ENCODE results near the gene ASH1L.

ASH1L gene

GRCh38 chr1:155471026-155471425 lies 91.6 kb downstream of the ASH1L start:
- no peak for TF ChIP-seq RARB (CRISPR knock-in tag; IDR thresholded peaks at IDR 0.05)
- TF ChIP-seq, protein P1, sequence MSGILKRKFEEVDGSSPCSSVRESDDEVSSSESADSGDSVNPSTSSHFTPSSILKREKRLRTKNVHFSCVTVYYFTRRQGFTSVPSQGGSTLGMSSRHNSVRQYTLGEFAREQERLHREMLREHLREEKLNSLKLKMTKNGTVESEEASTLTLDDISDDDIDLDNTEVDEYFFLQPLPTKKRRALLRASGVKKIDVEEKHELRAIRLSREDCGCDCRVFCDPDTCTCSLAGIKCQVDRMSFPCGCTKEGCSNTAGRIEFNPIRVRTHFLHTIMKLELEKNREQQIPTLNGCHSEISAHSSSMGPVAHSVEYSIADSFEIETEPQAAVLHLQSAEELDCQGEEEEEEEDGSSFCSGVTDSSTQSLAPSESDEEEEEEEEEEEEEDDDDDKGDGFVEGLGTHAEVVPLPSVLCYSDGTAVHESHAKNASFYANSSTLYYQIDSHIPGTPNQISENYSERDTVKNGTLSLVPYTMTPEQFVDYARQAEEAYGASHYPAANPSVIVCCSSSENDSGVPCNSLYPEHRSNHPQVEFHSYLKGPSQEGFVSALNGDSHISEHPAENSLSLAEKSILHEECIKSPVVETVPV (CRISPR knock-in tag; IDR thresholded peaks at IDR 0.05) = no peak
- TF ChIP-seq TOX (CRISPR knock-in tag; IDR thresholded peaks at IDR 0.05; ENCODE audit: borderline replicate concordance) = no peak
- no peak for TF ChIP-seq ZNF8 (CRISPR knock-in tag; IDR thresholded peaks at IDR 0.05)
- TF ChIP-seq PATZ1 (CRISPR knock-in tag; IDR thresholded peaks at IDR 0.05; ENCODE audit: borderline replicate concordance) = no peak
- TF ChIP-seq ZNF70 (CRISPR knock-in tag; IDR thresholded peaks at IDR 0.05) = no peak
- no peak for TF ChIP-seq OSR1 (CRISPR knock-in tag; IDR thresholded peaks at IDR 0.05)
- TF ChIP-seq TCF4 (CRISPR knock-in tag; IDR thresholded peaks at IDR 0.05; ENCODE audit: borderline replicate concordance) = no peak
- TF ChIP-seq ZFP3 (CRISPR knock-in tag; IDR thresholded peaks at IDR 0.05) = no peak
- TF ChIP-seq BACH2 (CRISPR knock-in tag; IDR thresholded peaks at IDR 0.05; ENCODE audit: borderline replicate concordance) = no peak
- TF ChIP-seq CREB5 (CRISPR knock-in tag; IDR thresholded peaks at IDR 0.05; ENCODE audit: low read depth) = no peak
- TF ChIP-seq, protein P2, sequence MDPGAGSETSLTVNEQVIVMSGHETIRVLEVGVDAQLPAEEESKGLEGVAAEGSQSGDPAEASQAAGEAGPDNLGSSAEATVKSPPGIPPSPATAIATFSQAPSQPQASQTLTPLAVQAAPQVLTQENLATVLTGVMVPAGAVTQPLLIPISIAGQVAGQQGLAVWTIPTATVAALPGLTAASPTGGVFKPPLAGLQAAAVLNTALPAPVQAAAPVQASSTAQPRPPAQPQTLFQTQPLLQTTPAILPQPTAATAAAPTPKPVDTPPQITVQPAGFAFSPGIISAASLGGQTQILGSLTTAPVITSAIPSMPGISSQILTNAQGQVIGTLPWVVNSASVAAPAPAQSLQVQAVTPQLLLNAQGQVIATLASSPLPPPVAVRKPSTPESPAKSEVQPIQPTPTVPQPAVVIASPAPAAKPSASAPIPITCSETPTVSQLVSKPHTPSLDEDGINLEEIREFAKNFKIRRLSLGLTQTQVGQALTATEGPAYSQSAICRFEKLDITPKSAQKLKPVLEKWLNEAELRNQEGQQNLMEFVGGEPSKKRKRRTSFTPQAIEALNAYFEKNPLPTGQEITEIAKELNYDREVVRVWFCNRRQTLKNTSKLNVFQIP (CRISPR knock-in tag; IDR thresholded peaks at IDR 0.05; ENCODE audit: borderline replicate concordance, low read depth) = no peak
- TF ChIP-seq PPARA (CRISPR knock-in tag; IDR thresholded peaks at IDR 0.05; ENCODE audit: borderline replicate concordance) = no peak
- TF ChIP-seq, protein P3, sequence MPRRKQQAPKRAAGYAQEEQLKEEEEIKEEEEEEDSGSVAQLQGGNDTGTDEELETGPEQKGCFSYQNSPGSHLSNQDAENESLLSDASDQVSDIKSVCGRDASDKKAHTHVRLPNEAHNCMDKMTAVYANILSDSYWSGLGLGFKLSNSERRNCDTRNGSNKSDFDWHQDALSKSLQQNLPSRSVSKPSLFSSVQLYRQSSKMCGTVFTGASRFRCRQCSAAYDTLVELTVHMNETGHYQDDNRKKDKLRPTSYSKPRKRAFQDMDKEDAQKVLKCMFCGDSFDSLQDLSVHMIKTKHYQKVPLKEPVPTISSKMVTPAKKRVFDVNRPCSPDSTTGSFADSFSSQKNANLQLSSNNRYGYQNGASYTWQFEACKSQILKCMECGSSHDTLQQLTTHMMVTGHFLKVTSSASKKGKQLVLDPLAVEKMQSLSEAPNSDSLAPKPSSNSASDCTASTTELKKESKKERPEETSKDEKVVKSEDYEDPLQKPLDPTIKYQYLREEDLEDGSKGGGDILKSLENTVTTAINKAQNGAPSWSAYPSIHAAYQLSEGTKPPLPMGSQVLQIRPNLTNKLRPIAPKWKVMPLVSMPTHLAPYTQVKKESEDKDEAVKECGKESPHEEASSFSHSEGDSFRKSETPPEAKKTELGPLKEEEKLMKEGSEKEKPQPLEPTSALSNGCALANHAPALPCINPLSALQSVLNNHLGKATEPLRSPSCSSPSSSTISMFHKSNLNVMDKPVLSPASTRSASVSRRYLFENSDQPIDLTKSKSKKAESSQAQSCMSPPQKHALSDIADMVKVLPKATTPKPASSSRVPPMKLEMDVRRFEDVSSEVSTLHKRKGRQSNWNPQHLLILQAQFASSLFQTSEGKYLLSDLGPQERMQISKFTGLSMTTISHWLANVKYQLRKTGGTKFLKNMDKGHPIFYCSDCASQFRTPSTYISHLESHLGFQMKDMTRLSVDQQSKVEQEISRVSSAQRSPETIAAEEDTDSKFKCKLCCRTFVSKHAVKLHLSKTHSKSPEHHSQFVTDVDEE (CRISPR knock-in tag; IDR thresholded peaks at IDR 0.05) = no peak
- TF ChIP-seq ZC3H10 (CRISPR knock-in tag; IDR thresholded peaks at IDR 0.05) = no peak
- TF ChIP-seq ISL1 (CRISPR knock-in tag; IDR thresholded peaks at IDR 0.05) = no peak
- no peak for TF ChIP-seq ZNF565 (CRISPR knock-in tag; conservative IDR thresholded peaks at IDR 0.05; ENCODE audit: low read depth)
- TF ChIP-seq SNAI2 (CRISPR knock-in tag; IDR thresholded peaks at IDR 0.05) = no peak
- no peak for TF ChIP-seq CSDC2 (CRISPR knock-in tag; IDR thresholded peaks at IDR 0.05)
- ATAC-seq = no peak

GRCh38 chr1:155466996-155467395 lies 95.6 kb downstream of the ASH1L start:
- ATAC-seq = peak; percentile 75
- TF ChIP-seq ZC3H10 (CRISPR knock-in tag; IDR thresholded peaks at IDR 0.05) = peak; percentile 61; the same call in 1 of the 2 replicates
- TF ChIP-seq ZNF565 (CRISPR knock-in tag; conservative IDR thresholded peaks at IDR 0.05; ENCODE audit: low read depth) = no peak
- TF ChIP-seq, protein P2 (CRISPR knock-in tag; IDR thresholded peaks at IDR 0.05; ENCODE audit: borderline replicate concordance, low read depth) = 0 out of 2 replicates have a peak, but pooled peaks have one; percentile 46
- no peak for TF ChIP-seq ISL1 (CRISPR knock-in tag; IDR thresholded peaks at IDR 0.05)
- no peak for TF ChIP-seq ZFP30 (CRISPR knock-in tag; IDR thresholded peaks at IDR 0.05)

Data from SK-N-SH treated with all-trans-retinoic acid at 6 μM for 48 hours (cell line).